Caki2 (cell line): ENCODE results near the gene ASPHD2. TPM values are rescaled to one million over a fixed set of nuclear protein-coding genes. Genes with fewer than 3 reads are reported as not detected.
A peak's percentile ranks its signal among the peaks of the same experiment; 100 is the strongest.

Experiments used
- DNase-seq: peaks from one replicate; pipeline ENCODE4 v3.0.0-alpha.2; 2015; ENCODE audit warnings: low read depth
- in situ Hi-C: cut with HindIII; loops from 2 replicates; pipeline ENCODE4 v1.10.0; 2016; ENCODE audit warnings: low sequenced_read_pairs, low pct_unique_long_range_greater_than_20kb, mixed read lengths
- total RNA-seq: library from RNA; depleted of rRNA; stranded (reverse); fragments of >200 nt; shearing (Covaris generic); gene quantifications from 2 replicates; pipeline ENCODE4 v1.2.3, GENCODE V29; 2014; ENCODE audit warnings: low replicate concordance; rRNA removed

The ASPHD2 gene
- total RNA-seq, 1 experiment from 2014 or later = 3.1 TPM

DNA sequence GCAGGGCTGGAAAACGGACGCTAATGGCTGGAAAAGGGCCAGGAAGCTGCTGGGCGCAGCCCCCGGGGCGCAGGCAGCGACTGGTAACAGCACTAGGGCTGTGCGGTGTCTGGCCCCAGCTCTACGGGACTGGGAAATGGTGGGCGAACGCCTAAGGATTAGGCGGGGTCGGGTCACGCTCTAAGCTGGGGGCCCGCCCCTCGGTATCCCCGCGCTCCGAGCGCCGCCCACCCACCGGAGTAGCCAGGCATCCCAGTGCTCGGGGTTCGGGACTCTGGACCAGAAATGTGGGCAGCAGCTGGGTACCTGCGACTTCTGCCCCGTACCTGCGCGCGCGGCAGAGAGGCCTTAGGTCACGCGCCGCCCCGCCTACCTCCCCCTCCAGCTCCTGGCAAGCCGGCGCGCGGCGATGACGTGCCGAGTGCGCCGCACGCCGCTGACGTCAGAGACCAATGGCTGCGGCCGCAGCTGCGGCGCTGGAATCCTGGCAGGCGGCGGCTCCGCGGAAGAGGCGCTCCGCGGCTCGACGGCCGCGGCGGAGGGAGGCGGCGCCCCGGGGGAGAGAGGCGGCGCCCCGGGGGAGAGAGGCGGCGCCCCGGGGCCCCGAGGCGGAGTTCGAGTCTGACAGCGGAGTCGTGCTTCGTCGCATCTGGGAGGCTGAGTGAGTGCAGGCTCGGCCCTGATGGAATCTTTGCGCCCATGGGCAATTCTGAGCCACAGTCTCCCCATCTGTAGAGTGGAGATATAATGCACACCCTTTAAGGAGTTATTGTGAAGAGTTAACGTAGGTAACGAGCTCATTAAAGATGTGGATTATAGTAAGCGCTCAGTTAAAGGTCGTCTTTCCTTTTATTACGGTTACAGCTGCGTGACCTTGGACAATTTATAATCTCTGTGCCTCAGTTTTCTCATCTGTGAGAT is 54.6 kb downstream of the ASPHD2 start, which contains the start of the genes HPS4 and SRRD:
TSS of gene HPS4 (minus strand) at position 345 of the 921 bp plus-strand sequence. CDS start 2,021 bp downstream, outside the sequence.
TSS of gene SRRD (plus strand) at position 439 of the 921 bp plus-strand sequence. CDS start at position 453, 14 bp downstream.
- peak; percentile 93 for DNase-seq
- in situ Hi-C loops = no loop called here

DNA sequence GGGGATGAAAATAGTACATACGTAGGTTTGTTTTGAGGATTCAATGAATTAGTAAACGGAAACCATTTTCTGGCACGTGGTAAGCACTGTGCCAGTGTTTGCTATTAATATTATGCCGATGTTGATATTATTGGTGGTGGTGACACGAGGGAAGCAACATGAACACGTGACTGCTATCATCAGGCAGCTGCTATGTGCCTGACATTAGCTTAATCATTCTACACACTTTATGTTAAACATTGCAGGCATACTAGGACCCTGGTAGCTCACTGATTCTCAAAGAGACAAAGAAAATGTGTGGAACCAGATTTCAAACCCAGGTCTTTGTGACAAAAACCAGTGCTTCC is 55.3 kb downstream of the ASPHD2 start:
- DNase-seq = no peak
- in situ Hi-C loops = no loop called here

GRCh38 chr22:26485013-26485412 is 56.0 kb downstream of the ASPHD2 start:
- in situ Hi-C loops = no loop called here
- DNase-seq = no peak

DNA sequence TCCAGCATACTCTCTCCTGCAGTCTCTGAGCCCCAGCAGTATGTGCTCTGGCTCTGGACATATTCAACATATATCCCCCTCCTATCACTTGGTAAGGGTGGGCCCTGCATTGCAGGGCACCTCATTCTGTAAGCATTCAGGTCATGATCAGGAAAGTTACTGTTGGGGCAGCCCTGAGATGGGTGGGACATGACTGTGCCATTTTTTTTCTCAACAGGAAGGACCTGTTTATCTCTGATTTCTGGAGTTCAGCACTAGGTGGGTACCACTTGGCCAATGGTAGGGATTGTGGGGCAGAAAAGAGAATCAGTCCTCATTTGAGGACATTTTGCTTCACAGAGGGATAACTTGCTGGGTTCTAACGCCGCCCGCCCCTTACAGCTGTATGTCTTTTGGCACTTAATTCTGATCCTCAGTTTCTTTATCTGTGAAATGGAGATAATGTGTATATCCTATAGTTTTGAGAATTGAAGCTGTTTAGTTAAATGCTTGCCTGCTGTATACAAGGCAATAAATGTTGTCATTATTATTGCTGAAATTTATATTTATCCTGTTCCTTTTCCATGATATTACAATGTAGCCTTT is 56.8 kb downstream of the ASPHD2 start:
- in situ Hi-C loops = no loop called here

GRCh38 chr22:26486394-26486793 is 57.3 kb downstream of the ASPHD2 start:
- in situ Hi-C loops = no loop called here
- no peak for DNase-seq

More for the DNA sequence above, 56.8 kb downstream of the ASPHD2 start:
- no peak for DNase-seq

DNA sequence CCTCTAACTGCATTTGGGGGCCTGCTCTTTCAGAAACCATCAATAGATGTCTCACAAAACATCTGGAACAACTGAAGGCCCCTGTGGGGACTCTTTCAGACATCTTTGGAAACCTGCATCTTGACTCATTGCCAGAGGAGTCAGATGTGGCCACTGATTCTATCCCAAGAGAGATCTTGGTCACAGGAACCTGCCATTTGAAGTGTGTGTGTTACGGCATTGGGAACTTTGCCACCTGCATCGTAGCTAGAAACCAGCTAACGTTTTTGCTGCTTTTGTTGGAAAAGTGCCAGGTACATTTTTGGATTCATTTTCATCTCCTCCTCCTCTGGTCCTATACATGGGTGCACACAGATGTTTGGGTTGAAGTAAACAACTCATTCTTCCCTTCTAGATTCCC is 58.9 kb downstream of the ASPHD2 start:
- in situ Hi-C loops = no loop called here
- DNase-seq = no peak

- in situ Hi-C loops = no loop called here
- DNase-seq = no peak
Observed at GRCh38 chr22:26489447-26490036, 60.5 kb downstream of the ASPHD2 start.

DNA sequence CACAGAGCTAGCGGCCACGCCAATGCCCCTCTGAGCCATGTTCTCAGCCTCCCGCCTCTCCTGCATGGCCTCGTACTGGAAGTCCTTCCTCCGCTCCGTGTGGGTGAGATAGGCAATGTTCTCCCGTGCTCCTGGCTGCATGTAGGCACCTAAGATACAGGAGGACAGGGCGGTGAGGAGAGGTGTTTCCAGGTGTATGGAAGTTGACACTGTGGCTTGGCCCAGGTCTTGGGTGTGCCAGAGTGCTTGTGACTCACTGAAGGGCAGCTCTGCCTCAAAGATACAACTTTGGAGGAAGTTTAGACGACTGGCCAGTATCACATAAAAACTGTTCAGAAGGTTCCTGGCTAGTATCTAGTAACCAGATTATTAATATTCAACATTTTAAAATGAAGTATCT is 63.2 kb downstream of the ASPHD2 start:
- in situ Hi-C loops = no loop called here
- no peak for DNase-seq

DNA sequence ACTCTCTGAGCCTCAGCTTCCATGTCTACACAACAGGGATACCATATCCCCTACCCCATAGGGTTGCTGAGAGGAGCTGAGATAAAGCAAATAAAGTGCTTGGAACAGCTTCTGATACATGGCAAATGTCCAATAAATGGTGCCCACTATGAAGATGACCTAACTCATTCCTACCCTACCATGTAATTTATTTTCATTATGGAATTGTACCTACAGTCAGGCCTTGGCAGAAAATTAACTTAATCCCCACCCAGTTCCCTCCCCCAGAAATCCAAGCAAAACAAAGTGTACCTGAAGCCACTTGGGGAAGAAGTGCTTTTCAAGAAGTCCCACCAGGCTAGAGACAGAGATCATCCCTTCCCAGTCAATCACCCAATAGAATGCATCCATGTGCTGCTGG is 65.4 kb downstream of the ASPHD2 start:
- in situ Hi-C loops = no loop called here
- peak; percentile 52 for DNase-seq

Other genes with a start within 250 kb of the ASPHD2 start
- 43.8 and 87.4 TPM in 2 replicates for gene HPS4, start 54.5 kb downstream of the ASPHD2 start, total RNA-seq
- gene SRRD, start 54.6 kb downstream of the ASPHD2 start, total RNA-seq = 38.6 and 41.7 TPM in 2 replicates
- gene TFIP11, start 83.2 kb downstream of the ASPHD2 start, total RNA-seq = 39.7 and 49.4 TPM in 2 replicates
- 17.3 and 31.2 TPM in 2 replicates for gene TPST2, start 160.9 kb downstream of the ASPHD2 start, total RNA-seq
- not detected in 2 replicates for gene CRYBB1, start 188.8 kb downstream of the ASPHD2 start, total RNA-seq
- not detected in 2 replicates for gene CRYBA4, start 192.7 kb downstream of the ASPHD2 start, total RNA-seq
- 0.20 TPM in 1 of 2 replicates, not detected in the other for gene MIAT, start 228.3 kb downstream of the ASPHD2 start, total RNA-seq